A549 (cell line): ENCODE measurements around the gene SHANK3. TPM values are rescaled to one million over a fixed set of nuclear protein-coding genes. Genes with fewer than 3 reads are reported as not detected.

Source experiments
- ATAC-seq, 2 experiments: fragments of 200-7000 bp in 1 of 2; fragments of >200 bp in 1 of 2; cut with Nextera tagmentation in 1 of 2; cut with Tn5 transposase in 1 of 2; 3 replicates each; pipeline versions ENCODE4 v1.8.0 to v1.9.1; 2018 to 2020; ENCODE audit warnings: mild to moderate bottlenecking in 1 of 2, moderate library complexity in 1 of 2
- CTCF ChIA-PET: fragments of 300-600 bp; sonication (Branson Sonifier 250); formaldehyde crosslinking; extraction: SDS; loops from one replicate; lab custom pipeline; 2021; ENCODE audit warnings: antibody characterized with exemption, inconsistent platforms; lab: Yijun Ruan, JAX
- POLR2A ChIA-PET: fragments of 350-600 bp; formaldehyde crosslinking; extraction: SDS; loops from one replicate; lab custom pipeline; 2021; ENCODE audit warnings: antibody characterized with exemption, inconsistent platforms; lab: Yijun Ruan, JAX
- DNase-seq, 2 experiments: peaks; one replicate each; pipeline versions ENCODE4 v3.0.0 to v3.0.0-alpha.2; 2011 to 2016; ENCODE audit warnings: low read depth in 1 of 2, low spot score in 1 of 2
- FAIRE-seq: peaks from 2 replicates; lab custom pipeline; 2011; peaks lifted over from hg19 to GRCh38; lab: Jason Lieb, UNC
- H3K27ac ChIP-seq, 2 experiments: fragments of >200 bp; sonication (Bioruptor Twin); formaldehyde crosslinking; 3 replicates each; pipeline ENCODE4 v1.5.1; 2016 to 2017
- H3K4me1 ChIP-seq: fragments of >200 bp; sonication (Bioruptor Twin); formaldehyde crosslinking; 3 replicates; pipeline ENCODE4 v1.6.1; 2016
- H3K4me2 ChIP-seq: fragments of >200 bp; sonication (Bioruptor Twin); formaldehyde crosslinking; 3 replicates; pipeline ENCODE4 v1.6.1; 2016
- H3K4me3 ChIP-seq: fragments of >200 bp; sonication (Bioruptor Twin); formaldehyde crosslinking; 3 replicates; pipeline ENCODE4 v1.5.1; 2016
- H3K9me3 ChIP-seq: fragments of >200 bp; sonication (Bioruptor Twin); formaldehyde crosslinking; 3 replicates; pipeline ENCODE4 v1.6.1; 2016
- CHD4 ChIP-seq: fragments of 200-600 bp; sonication (generic); IDR thresholded peaks from 2 replicates; pipeline ENCODE4 v1.6.1; 2016; ENCODE audit warnings: antibody characterized with exemption, mild to moderate bottlenecking, borderline replicate concordance
- HOXA7 ChIP-seq: fragments of 250-450 bp; sonication (Bioruptor Pico); IDR thresholded peaks from 2 replicates; pipeline ENCODE4 v1.5.0; 2020; ENCODE audit warnings: mild to moderate bottlenecking, moderate library complexity
- HOXB5 ChIP-seq: fragments of 250-450 bp; sonication (Bioruptor Pico); IDR thresholded peaks from 2 replicates; pipeline ENCODE4 v1.5.0; 2020; ENCODE audit warnings: mild to moderate bottlenecking, moderate library complexity
- JUNB ChIP-seq: fragments of >200 bp; sonication (Bioruptor Twin); formaldehyde crosslinking; IDR thresholded peaks from 2 replicates; pipeline ENCODE4 v1.6.1; 2016
- KDM5A ChIP-seq: fragments of 200-600 bp; sonication (generic); IDR thresholded peaks from 2 replicates; pipeline ENCODE4 v1.6.1; 2016; ENCODE audit warnings: antibody characterized with exemption, mild to moderate bottlenecking
- POLR2A ChIP-seq: IDR thresholded peaks from 2 replicates; pipeline ENCODE4 v1.6.1; 2012; ENCODE audit warnings: mild to moderate bottlenecking, low read length
- SMC3 ChIP-seq: fragments of >200 bp; sonication (Bioruptor Twin); formaldehyde crosslinking; IDR thresholded peaks from 3 replicates; pipeline ENCODE4 v1.6.1; 2018; ENCODE audit warnings: inconsistent platforms
- TFCP2L1 ChIP-seq: fragments of 250-450 bp; sonication (Bioruptor Pico); IDR thresholded peaks from 2 replicates; pipeline ENCODE4 v1.5.0; 2021; ENCODE audit warnings: mild to moderate bottlenecking
- ZFP36 ChIP-seq: fragments of 450-650 bp; IDR thresholded peaks from 2 replicates; pipeline ENCODE4 v1.6.1; 2014; ENCODE audit warnings: borderline replicate concordance; ENCODE audit not compliant: partially characterized antibody
- ZNF302 ChIP-seq: fragments of 250-450 bp; sonication (Bioruptor Pico); IDR thresholded peaks from 2 replicates; pipeline ENCODE4 v1.9.0; 2021; ENCODE audit warnings: inconsistent platforms, mild to moderate bottlenecking, moderate library complexity
- WGBS: methylation state at CpG from one replicate; pipeline ENCODE4 v1.1.6; 2017; ENCODE audit errors: missing lambda C conversion rate; 5-methylcytosine and 5-hydroxymethylcytosine counted together
- polyA plus RNA-seq, 4 experiments: library from polyadenylated mRNA; depleted of rRNA in 3 of 4; stranded (reverse); fragments of >200 nt; fragmentation: RNase III in 1 of 4; extraction: RNeasy Plus Mini Kit Qiagen cat#74134 plus additional on column Dnase treatment in 1 of 4; gene quantifications; 2 replicates in 3 of 4; 3 replicates in 1 of 4; pipeline ENCODE4 v1.2.3, GENCODE V29; 2011 to 2017
- TF ChIP-seq, protein P1 (sequence below): IDR thresholded peaks from 2 replicates; pipeline ENCODE4 v1.6.1; 2012
- TF ChIP-seq, protein P2 (sequence below): fragments of >200 bp; sonication (Bioruptor Twin); formaldehyde crosslinking; IDR thresholded peaks from 3 replicates; pipeline ENCODE4 v1.5.1; 2016
- TF ChIP-seq, protein P3 (sequence below): fragments of 150-350 bp; IDR thresholded peaks from 2 replicates; pipeline ENCODE4 v1.6.1; 2014; ENCODE audit warnings: low read depth, mild to moderate bottlenecking, low read length
- TF ChIP-seq, protein P4 (sequence below): fragments of 450-650 bp; IDR thresholded peaks from 2 replicates; pipeline ENCODE4 v1.6.1; 2014; ENCODE audit warnings: antibody characterized with exemption
- TF ChIP-seq, protein P5 (sequence below): fragments of >200 bp; sonication (Bioruptor Twin); formaldehyde crosslinking; IDR thresholded peaks from 3 replicates; pipeline ENCODE4 v1.6.1; 2016

SHANK3 gene
- polyA plus RNA-seq, 2 of the 4 experiments (the other 2 are of a cell fraction) = 0.53 to 2.4 TPM

DNA sequence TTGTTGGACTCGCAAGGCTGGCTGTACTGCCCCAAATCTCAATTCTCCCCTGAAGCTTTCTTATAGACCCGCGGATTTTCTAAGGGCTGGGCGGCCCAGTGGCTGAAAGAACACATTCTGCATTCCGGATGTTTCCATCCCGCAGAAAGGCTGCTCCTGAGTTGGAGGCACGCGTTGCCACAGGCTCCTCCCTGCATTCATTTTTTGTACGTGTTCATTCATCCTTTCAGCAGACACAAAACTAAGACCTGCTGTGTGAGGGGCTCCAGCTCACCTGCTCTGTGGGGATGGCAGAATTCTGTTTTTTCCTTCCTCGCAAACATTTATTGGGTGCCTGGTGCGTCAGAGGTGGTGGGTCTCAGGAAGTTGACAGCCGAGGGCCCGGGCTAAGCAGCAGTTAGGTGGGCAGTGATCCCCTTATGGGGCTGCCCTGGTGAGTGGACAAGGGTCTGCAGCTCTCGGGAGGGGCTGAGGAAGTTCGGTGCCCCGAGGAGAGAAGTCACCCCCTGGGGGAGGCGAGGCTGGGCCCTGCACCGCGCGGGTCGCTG is 23.7 kb downstream of the SHANK3 start (continued):
- TF ChIP-seq HOXB5 = no peak
- no peak for TF ChIP-seq ZNF302
- no peak for TF ChIP-seq HOXA7 (CRISPR knock-in tag)

DNA sequence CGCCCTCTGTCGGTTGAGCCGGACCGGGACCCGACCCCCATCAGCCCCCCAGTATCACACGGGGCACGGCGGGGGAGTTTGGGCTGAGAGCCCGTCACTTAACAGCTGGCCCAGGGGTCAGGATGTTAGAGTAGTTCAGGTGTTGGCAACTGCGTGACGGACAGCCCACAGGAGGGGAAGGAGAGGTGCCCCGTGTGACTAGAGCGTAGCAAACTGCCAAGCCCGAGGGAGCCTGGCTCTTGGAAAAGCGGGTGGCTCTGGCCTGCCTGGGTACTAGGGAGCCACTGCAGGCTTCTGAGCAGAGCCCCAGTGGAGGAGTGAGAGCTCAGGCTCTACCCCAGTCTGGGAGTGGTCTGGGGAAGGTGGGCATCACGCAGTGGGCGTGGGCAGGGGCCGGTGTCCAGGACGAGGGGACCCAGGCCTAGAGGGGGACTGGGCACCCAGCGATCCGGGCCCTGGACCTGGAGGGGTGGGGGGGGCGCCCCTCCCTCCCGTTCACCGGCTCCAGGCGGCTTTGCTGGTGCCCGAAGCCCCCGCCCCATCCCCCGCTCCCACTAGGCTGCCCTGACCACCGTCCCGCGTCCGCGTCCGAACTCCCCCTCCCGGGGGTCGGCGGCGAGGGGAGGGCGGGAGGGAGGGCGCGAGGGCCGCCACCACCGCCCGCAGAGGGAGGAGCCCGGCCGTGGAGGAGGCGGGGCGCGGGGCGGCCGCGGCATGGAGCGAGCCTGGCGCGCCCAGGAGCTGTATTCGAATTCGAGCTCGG is 24.4 kb downstream of the SHANK3 start:
- CTCF ChIA-PET = no interaction called here
- DNase-seq = peak in 1 of 2 experiments; percentile 31
- H3K4me3 ChIP-seq = peak overlapping the region; percentile 66

DNA sequence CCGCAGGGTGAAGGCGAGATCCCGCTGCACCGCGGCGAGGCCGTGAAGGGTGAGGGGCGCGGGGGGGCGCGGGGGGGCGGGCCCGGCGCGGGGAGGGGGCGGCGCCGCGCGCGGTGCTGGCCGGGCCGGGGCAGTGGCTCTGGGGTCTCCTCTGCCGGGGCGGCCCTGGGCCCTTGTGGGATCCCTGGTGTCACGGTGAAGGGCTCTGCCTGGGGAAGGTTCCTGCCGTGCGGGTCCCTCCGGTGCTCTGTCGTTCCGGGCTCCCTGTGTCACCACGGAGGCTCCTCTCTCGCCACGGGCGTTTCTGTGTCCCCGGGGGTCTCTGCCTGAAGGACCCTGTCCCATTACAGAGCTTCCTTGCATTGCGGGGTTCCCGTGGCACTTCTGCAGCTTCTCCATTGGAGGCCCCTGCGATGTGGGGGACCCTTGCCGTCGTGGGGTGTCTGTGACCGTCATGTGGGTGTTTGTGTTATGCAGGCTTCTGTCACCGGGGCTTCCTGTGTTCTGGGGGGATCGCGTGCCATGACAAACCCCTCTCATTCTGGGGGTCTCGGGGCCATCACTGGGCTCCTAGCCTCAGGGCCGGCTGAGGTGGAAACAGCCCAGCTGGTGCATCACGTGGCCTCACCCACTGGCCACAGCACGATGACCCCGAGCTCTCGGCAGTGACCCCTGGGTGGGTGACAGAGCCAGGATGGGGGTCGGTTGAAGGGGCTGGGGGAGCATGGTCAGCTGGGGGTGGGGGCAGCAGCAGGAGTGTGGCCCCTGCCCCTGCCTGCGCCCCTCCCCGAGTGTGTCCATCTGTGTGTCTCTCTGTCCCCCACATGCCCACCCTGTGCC is 25.3 kb downstream of the SHANK3 start:
- 71% methylated on average over 11 of the region's 54 CpGs for WGBS
- no peak for FAIRE-seq
- POLR2A ChIA-PET = no interaction called here
- no peak for DNase-seq
- H3K27ac ChIP-seq = peak overlapping the region; percentile 81 to 90; a peak in 5 of 6 replicates
- H3K9me3 ChIP-seq = no peaks in the 10 kb centered on the region
- ATAC-seq = no peak
- H3K4me3 ChIP-seq = peak overlapping the region; percentile 66
- H3K4me2 ChIP-seq = peak overlapping the region; percentile 97
- TF ChIP-seq, protein P1, sequence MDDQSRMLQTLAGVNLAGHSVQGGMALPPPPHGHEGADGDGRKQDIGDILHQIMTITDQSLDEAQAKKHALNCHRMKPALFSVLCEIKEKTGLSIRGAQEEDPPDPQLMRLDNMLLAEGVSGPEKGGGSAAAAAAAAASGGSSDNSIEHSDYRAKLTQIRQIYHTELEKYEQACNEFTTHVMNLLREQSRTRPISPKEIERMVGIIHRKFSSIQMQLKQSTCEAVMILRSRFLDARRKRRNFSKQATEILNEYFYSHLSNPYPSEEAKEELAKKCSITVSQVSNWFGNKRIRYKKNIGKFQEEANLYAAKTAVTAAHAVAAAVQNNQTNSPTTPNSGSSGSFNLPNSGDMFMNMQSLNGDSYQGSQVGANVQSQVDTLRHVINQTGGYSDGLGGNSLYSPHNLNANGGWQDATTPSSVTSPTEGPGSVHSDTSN = no peak
- TF ChIP-seq, protein P2, sequence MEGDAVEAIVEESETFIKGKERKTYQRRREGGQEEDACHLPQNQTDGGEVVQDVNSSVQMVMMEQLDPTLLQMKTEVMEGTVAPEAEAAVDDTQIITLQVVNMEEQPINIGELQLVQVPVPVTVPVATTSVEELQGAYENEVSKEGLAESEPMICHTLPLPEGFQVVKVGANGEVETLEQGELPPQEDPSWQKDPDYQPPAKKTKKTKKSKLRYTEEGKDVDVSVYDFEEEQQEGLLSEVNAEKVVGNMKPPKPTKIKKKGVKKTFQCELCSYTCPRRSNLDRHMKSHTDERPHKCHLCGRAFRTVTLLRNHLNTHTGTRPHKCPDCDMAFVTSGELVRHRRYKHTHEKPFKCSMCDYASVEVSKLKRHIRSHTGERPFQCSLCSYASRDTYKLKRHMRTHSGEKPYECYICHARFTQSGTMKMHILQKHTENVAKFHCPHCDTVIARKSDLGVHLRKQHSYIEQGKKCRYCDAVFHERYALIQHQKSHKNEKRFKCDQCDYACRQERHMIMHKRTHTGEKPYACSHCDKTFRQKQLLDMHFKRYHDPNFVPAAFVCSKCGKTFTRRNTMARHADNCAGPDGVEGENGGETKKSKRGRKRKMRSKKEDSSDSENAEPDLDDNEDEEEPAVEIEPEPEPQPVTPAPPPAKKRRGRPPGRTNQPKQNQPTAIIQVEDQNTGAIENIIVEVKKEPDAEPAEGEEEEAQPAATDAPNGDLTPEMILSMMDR = no peak
- TF ChIP-seq KDM5A (no peak), HOXB5 (no peak), HOXA7 (CRISPR knock-in tag) (no peak), JUNB (no peak), POLR2A (no peak), SMC3 (no peak), CHD4 (no peak)
- TF ChIP-seq, protein P3, sequence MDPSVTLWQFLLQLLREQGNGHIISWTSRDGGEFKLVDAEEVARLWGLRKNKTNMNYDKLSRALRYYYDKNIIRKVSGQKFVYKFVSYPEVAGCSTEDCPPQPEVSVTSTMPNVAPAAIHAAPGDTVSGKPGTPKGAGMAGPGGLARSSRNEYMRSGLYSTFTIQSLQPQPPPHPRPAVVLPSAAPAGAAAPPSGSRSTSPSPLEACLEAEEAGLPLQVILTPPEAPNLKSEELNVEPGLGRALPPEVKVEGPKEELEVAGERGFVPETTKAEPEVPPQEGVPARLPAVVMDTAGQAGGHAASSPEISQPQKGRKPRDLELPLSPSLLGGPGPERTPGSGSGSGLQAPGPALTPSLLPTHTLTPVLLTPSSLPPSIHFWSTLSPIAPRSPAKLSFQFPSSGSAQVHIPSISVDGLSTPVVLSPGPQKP = no peak
- TF ChIP-seq, protein P4, sequence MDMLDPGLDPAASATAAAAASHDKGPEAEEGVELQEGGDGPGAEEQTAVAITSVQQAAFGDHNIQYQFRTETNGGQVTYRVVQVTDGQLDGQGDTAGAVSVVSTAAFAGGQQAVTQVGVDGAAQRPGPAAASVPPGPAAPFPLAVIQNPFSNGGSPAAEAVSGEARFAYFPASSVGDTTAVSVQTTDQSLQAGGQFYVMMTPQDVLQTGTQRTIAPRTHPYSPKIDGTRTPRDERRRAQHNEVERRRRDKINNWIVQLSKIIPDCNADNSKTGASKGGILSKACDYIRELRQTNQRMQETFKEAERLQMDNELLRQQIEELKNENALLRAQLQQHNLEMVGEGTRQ = no peak
- TF ChIP-seq, protein P5, sequence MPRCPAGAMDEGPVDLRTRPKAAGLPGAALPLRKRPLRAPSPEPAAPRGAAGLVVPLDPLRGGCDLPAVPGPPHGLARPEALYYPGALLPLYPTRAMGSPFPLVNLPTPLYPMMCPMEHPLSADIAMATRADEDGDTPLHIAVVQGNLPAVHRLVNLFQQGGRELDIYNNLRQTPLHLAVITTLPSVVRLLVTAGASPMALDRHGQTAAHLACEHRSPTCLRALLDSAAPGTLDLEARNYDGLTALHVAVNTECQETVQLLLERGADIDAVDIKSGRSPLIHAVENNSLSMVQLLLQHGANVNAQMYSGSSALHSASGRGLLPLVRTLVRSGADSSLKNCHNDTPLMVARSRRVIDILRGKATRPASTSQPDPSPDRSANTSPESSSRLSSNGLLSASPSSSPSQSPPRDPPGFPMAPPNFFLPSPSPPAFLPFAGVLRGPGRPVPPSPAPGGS = no peak
- H3K4me1 ChIP-seq = 0 out of 3 replicates have a peak, but pooled peaks cover 3% of the 10 kb centered on the region
- CTCF ChIA-PET = interaction anchor here (0.9 kb wide), 2 partner anchors 28 to 34 kb away, joined by 3 to 4 read pairs; no protein-coding TSS in a partner anchor

More for the DNA sequence above, 24.4 kb downstream of the SHANK3 start:
- TF ChIP-seq TFCP2L1 (CRISPR knock-in tag) (no peak), ZFP36 (peak; percentile 4)
- FAIRE-seq (no peak), ATAC-seq (peak; percentile 78 to 86)
- Histone ChIP-seq H3K4me1 (0 out of 3 replicates have a peak, but pooled peaks cover 3% of the 10 kb centered on the region), H3K4me2 (peak overlapping the region; percentile 97), H3K27ac (peak overlapping the region; percentile 81 to 90), H3K9me3 (no peaks in the 10 kb centered on the region)
- POLR2A ChIA-PET = no interaction called here
- WGBS = 75% methylated on average over 6 of the region's 58 CpGs
